Measurements from ENCODE around the gene PARL.

PARL gene

GRCh38 chr3:183818706-183819624 is 65.7 kb downstream of the PARL start:
- no peak for DNase-seq (ENCODE audit: low read depth in 2 of 2, low spot score in 1 of 2)

- no peak for DNase-seq (ENCODE audit: low read depth in 2 of 2, low spot score in 1 of 2)
Observed at GRCh38 chr3:183818041-183818620, 66.5 kb downstream of the PARL start.

- DNase-seq (ENCODE audit: low read depth in 2 of 2, low spot score in 1 of 2), result no peak
Observed at GRCh38 chr3:183817639-183818038, 67.0 kb downstream of the PARL start.

GRCh38 chr3:183816681-183817510 is 67.8 kb downstream of the PARL start:
- DNase-seq (ENCODE audit: low read depth in 2 of 2, low spot score in 1 of 2), result no peak

- no peak for DNase-seq (ENCODE audit: low read depth in 2 of 2, low spot score in 1 of 2)
Observed at GRCh38 chr3:183815951-183816475, 68.7 kb downstream of the PARL start.

- DNase-seq (ENCODE audit: low read depth in 2 of 2, low spot score in 1 of 2), result no peak
Observed at GRCh38 chr3:183815563-183815940, 69.1 kb downstream of the PARL start.

GRCh38 chr3:183814240-183814639 is 70.4 kb downstream of the PARL start:
- no peak for DNase-seq (ENCODE audit: low read depth in 2 of 2, low spot score in 1 of 2)

- no peak for DNase-seq (ENCODE audit: low read depth in 2 of 2, low spot score in 1 of 2)
Observed at GRCh38 chr3:183812761-183813445, 71.8 kb downstream of the PARL start.

GRCh38 chr3:183811638-183812037 is 73.0 kb downstream of the PARL start:
- no peak for DNase-seq (ENCODE audit: low read depth in 2 of 2, low spot score in 1 of 2)

- DNase-seq (ENCODE audit: low read depth in 2 of 2, low spot score in 1 of 2), result no peak
Observed at GRCh38 chr3:183810643-183811594, 73.8 kb downstream of the PARL start.

- no peak for DNase-seq (ENCODE audit: low read depth in 2 of 2, low spot score in 1 of 2)
Observed at GRCh38 chr3:183809270-183809669, 75.4 kb downstream of the PARL start.

- DNase-seq (ENCODE audit: low read depth in 2 of 2, low spot score in 1 of 2), result no peak
Observed at GRCh38 chr3:183808355-183808754, 76.3 kb downstream of the PARL start.

GRCh38 chr3:183807881-183808280 is 76.8 kb downstream of the PARL start:
- DNase-seq (ENCODE audit: low read depth in 2 of 2, low spot score in 1 of 2), result no peak

- DNase-seq (ENCODE audit: low read depth in 2 of 2, low spot score in 1 of 2), result no peak
Observed at GRCh38 chr3:183807209-183807728, 77.4 kb downstream of the PARL start.

- no peak for DNase-seq (ENCODE audit: low read depth in 2 of 2, low spot score in 1 of 2)
Observed at GRCh38 chr3:183802989-183803388, 81.7 kb downstream of the PARL start.

GRCh38 chr3:183801601-183802000 is 83.1 kb downstream of the PARL start:
- no peak for DNase-seq (ENCODE audit: low read depth in 2 of 2, low spot score in 1 of 2)

GRCh38 chr3:183800243-183800863 is 84.3 kb downstream of the PARL start:
- no peak for DNase-seq (ENCODE audit: low read depth in 2 of 2, low spot score in 1 of 2)

- no peak for DNase-seq (ENCODE audit: low read depth in 2 of 2, low spot score in 1 of 2)
Observed at GRCh38 chr3:183799461-183799860, 85.2 kb downstream of the PARL start.

- DNase-seq (ENCODE audit: low read depth in 2 of 2, low spot score in 1 of 2), result no peak
Observed at GRCh38 chr3:183797996-183798395, 86.7 kb downstream of the PARL start.
